GM19099 (cell line): Measurements from ENCODE around the gene TGFBI.

Experiments used
- POLR2A ChIP-seq: IDR thresholded peaks from 3 replicates; pipeline ENCODE4 v1.6.1; 2011; ENCODE audit warnings: low read depth; ENCODE audit not compliant: insufficient read length; ENCODE audit errors: extremely low read depth

TGFBI gene

DNA sequence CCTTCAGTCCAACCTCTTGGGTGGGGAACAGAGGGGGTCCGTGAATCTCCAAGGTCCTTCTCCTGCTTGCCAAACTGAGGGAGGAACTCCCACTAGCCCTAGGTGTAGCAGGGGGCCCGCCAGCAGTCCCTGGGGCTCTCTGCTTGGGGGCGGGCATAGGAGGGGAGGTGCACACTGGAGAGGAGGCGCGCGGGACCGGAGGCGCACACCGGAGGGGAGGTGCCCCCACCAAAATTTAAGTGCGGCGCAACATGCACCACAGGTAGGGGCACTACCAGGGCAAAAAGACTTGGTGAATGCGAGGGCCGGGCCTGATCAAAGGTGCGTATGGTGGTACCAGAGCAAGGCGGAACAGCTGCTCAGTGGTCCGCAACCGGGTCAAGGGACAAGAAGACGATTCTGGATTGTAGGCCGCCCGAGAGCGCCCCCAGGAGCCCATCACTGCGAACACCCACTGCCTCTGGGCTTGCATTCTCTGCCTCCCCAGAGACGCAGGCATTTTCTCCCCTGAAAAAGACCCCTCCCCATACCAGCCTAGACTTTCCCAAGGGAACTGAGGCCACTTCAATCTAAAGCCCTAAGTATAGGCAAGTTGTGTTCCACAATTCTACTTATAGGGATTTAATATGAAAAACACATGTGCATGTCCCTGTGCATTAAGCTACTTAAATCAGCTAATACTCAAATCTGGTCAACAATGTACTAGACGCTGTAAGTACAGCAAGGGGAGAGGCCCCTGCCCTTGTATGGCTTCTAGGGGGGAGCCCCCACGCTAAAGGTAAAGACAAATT lies 50.6 kb downstream of the TGFBI start:
- no peak for TF ChIP-seq POLR2A

DNA sequence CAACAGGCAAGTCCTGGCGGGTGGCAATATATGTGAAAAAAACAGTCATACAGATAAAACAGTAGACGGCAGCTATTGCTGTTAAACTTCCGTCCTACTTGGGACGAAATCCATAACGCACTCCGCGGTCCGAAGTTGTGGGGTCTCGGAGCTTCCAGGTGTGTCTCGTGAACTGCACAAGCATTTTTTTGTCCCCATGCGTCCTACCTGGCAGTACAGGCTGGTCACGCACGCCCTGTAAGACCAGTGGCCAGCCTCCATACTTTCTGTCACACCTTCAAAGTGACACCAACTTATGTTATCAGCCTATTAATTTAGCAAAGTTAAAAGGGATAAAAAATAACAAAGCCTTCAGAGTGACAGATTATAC lies 51.3 kb downstream of the TGFBI start:
- TF ChIP-seq POLR2A: no peak

DNA sequence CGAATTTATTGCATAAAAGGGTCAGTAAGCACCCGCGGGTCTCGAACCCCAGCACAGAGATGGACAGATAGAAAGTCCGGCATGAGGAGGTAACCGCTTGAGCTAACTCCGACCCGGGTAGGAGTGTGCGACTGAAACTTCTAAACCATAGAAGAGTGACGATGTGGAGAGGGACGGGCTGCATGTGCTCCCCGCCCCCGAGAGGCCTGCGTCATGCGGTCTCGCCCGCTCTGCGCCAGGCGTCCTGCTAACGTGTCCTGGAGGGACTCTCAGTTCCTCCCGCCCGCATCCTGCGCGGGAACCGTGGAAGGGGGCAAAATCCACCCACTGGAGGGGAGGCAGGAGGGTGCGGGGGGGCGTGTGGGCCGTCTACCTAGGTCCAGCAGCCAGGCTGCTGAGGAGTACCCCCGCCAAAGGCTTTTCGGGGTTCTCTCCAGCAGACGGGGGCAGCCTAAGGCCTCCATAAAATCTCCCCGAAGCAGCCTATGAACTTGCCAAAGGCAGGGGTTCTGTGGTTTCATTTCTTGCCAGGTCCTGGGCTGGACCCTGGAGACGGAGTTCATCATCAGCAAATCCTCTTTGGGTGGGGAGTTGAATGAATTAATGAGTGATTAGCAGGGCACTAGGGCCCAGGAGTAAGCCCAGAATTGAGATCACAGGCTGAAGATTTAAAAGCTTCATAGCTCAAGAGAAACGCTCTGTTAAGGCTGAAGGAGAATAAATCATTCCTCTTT lies 51.9 kb downstream of the TGFBI start:
- peak; percentile 64 for TF ChIP-seq POLR2A

DNA sequence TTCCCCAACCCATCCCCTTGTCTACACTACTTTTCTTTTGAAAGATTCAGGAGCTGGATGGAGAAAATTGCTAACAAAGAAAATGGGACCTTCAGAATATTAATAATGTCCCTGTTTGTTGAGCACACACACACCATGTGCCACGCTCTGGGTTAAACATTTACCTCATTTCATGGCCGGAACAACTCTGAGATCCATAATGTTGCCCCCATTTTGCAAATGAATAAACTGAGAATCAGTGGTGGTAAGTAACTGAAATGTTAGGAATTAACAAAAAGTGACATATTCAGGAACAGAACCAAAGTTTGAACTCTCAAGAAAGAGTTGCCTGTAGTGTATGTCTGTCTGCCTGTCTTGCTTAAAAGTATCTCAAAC lies 52.4 kb downstream of the TGFBI start:
- peak; percentile 11 for TF ChIP-seq POLR2A

DNA sequence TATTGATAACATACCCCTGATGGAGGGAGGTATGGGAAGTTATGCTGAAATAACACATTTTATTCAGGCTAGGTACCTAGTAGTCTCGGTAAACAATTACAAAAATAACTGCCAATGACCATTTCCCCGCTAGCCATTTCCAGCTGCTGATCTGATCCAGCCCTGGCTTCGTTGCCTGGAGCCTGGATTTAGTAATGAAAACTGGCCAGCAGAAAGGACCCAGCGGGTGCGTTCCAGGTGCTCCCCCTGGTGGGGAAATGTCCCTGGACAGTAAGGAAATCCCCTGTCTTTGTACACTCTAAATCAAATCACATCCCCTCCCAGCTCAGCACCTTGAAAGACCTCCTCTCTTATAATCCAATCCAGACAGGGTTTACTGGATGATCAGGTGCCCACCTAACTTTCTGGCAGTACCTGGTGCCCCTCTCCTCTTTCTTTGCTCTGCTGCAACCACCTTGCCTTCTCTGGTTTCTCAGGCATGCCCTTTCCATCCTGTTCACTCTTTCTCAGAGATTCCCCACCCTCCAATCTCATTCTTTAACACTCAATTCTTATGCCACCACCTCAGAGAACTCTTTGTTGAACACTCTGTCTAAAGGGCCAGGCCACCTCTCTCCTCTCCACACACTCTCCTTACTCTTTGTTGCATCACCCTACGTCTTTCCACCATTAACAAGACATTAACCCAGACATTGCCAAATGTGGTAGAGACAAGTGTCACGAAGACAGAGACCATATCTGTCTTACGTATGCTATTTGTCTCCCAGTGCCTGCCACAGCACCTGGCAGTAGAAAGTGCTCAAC lies 53.8 kb downstream of the TGFBI start:
- no peak for TF ChIP-seq POLR2A

DNA sequence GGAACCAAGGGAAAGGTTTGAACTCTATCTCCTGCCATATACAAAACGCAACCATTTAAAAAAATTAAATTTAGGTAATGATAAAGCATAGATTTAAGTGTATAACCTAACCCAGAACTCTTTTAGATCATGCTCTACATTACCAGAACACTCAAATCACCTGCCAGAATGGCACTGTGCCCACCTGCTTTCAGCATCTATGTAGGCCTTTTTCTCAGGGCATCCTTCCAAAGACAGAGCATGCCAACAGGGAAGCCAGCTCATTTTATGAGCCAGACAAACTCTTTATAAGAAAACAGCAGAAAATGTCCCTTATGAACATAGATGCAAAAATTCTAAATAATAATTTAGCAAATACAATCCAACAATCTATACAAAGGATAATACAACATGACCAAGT lies 55.9 kb downstream of the TGFBI start:
- TF ChIP-seq POLR2A: no peak

DNA sequence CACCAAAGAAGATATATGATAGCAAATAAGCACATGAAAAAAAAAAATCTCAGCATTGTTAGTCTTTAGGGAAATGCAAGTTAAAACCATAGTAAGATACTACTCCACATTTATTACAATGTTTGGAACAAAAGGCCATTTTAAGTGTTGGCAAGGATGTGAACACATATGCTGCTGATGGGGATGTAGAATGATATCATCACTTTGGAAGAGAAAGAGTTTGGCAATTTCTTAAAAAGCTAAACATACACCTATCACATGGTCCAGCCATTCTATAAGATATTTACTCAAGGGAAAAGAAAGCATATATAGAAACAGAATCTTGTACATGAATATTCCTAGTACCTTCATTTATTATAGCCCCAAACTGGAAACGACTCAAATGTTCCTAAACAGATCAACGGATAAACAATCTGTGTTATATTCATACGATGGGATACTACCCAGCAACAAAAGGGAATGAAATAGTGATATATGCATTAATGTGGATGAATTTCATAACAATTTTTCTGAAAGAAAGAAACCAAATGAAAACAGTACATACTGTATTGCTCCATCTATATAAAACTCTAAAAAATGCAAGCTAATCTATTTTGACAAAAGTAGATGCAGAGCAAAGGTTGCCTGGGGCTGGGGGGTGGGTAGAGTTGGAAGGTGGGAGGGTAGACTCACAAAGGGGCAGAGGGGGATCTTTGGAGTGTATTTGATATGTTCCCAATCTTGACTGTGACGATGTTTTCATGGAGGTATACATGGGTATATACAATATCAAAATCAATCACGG lies 58.2 kb downstream of the TGFBI start:
- no peak for TF ChIP-seq POLR2A

DNA sequence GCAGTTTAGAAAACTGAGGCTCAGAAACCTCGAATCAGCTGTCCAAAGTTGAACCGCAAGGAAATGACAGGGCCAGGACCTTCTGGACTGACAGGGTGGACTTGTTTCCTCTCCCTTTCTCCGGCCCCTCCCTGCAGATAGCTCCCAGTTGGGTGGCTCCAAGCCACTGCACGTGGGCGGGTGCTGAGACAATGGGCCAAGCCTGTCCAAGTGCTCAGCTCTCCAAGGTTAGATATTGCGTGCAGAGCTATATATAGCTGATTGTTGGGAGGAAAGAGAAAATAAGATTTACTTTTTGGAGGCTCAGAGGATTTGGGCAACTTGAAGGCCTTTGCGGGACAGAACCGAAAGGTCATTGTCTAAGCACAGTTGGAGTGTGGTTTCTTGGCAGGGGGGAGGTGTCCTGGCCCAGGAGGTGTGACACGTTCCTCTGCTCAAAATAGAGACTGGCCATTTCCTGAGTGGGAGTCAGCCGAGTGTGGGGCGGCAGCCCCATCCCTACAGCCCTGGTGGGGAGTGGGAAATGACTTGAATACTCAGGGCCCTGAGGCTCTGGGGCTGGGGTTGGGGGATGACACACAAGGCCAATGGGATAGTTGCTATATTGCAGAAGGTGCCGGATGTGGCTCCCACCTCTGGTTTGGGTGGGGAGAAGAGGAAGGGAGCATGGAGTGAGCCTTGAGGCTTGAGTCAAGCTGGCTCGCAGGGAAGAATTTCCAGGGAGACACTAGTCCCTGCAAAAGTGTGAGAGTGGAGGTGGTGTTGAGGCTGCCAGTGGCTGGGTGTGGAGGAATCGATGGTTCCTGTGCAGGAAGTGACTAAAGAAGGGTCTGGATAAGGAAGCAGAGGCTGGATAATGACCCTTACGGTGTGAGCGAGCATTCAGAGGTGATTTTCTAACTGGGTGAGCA lies 59.4 kb downstream of the TGFBI start:
- TF ChIP-seq POLR2A: no peak

DNA sequence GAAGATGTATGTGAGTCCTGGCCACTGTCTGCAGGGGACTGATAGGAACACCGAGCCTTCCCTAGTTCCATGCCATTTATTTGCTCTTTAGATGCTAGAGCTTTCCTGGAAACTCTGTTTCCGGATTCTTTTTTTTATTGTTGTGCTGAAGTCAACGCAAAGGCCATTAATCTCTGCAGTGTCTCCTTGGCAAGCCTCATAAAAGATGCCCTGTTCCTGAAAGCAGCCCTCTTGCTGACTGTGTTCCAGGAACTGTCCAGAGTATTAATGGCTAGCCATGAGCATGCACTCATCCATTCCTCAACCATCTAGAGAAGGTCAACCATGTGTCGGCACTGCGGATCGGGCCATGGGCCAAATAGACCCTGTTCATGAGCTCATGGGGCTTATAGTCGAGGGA lies 61.0 kb downstream of the TGFBI start:
- no peak for TF ChIP-seq POLR2A

DNA sequence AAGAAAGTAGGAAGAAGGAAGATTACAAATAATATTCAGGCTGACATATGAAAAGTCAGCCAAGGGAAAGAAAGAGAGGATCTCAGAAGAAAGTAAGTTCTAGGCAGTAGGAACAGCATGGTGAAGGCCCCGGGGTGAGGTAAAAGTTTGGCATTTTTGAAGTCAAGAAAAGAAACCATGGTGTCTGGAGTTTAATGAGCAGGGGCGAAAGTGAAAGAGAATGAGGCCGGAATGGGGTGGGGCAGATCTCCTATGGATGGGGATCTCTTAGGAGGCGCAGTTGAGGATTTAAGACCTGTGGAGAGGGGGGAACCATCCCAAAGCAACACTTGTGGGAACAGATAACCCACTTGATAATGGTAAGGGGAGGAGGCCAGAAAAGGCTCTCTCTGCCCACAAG lies 61.5 kb downstream of the TGFBI start:
- TF ChIP-seq POLR2A: no peak

DNA sequence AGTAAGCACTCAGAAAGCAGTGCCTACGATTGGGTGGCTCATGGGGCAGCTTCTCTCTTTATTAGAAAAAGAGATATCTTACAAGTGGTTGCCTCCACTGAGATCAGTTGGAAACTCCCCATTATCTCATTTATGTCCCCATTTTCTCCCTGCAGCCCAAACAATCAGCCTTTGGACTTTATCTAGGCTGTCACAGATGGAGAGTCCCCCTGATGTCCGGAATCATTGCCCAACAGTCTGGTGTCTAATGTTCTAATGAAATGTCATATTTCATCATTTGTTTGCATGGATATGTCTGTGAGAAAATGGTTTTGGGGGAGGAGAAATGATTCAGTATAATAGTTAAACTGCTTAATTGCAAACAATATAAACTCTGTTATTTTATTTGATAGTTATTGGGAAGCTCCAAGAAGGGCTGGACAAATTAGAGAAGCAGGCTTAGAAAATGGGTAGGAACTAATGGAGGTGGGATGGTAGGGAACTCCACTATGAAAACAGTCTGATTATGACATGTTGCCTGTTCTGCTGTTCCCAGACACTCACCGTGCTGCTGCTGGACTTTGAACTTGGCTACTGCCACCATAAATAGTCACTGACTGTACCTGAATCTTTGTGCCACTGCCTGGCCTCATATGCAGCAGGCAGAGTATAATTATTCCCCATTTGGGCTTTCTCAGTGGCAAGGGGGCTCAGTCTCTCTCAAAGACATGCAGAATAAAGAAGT lies 65.6 kb downstream of the TGFBI start:
- no peak for TF ChIP-seq POLR2A

DNA sequence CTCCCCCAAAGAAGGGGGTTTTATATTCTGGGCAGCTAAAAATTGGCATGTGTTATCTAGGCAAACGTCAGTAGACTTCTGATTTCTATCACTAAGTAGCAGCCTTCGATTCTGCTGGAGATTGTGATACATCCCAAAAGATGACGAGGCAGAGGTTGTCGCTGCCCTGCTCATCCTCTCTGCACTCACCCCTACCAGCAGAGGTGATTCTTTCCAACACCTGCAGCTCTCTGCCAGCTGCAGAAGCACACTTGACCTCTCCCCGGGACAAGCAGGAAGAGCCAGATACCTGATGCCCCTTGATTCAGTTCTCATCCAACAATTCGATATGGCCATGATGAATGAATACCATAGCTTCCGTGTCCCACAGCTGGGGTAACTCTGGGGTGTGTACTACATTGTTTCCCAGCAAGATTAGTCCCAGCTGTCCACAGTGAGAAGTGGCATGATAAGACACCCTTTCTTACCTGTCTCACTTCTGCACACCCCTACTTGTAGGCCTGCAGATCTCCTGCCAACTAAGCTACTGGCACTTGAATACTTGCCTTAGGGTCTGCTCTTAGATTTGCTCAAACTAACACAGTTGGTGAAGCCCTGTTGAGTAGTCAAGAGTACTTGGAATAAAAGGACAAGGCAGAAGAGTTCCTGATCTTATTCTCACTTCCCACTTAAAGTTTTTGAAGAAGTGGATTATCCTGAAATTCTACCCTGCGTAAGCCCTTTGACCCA lies 66.3 kb downstream of the TGFBI start:
- no peak for TF ChIP-seq POLR2A

DNA sequence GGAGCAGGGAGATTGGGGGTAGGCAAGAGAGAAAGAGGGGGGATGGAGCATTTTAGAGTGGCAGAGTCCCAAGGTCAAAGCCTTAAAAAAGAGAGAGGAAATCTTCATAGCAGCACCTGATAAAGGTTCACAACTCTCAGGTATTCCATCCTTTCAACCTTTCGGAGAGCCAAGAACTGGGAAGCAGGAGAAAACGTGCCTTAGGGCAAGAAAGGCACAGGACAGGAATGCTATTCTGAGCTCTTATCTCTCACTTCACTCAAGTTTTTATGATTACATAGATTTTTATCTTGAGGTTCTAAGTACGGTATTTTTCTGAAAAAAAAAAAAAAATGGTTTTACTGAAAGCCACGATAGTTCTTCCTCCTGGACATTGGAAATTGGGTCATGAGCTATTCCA lies 69.4 kb downstream of the TGFBI start:
- TF ChIP-seq POLR2A: no peak

DNA sequence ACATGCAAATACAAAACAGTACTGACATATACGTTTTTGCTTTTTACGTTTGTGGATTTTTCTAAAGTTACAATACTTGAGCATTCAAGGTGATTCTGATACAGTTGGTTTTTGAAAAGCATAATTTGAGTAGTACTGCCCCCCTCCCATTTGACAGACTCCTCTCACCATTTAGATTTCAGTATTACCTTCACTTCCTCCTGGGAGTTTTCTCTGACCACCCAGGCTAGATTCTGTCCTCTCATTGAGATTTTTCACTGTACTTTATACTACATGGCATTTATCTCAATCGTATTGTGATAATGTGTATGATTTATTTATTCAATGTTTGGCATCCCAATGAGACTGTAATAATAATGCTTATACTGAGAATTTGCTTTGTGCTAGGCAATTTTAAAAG lies 71.1 kb downstream of the TGFBI start:
- no peak for TF ChIP-seq POLR2A
